Natural killer cell (primary cell): ENCODE results near the gene SLCO4A1. TPM values are rescaled to one million over a fixed set of nuclear protein-coding genes. Genes with fewer than 3 reads are reported as not detected.

Source experiments
- ATAC-seq, 3 donors: fragments of 150-1000 bp in 2 of 3; fragments of 200-7000 bp in 1 of 3; cut with Tn5 transposase; 1 replicate in 1 of 3; 2 replicates in 2 of 3; pipeline ENCODE4 v1.10.0; 2021; ENCODE audit warnings: mild to moderate bottlenecking in 2 of 3, moderate library complexity in 2 of 3
- DNase-seq, 2 donors: peaks; one replicate each; pipeline versions ENCODE4 v3.0.0 to v3.0.0-alpha.2; 2013 to 2021; ENCODE audit warnings: mixed read lengths in 1 of 2
- H3K27ac ChIP-seq: one replicate; pipeline ENCODE4 v1.5.1; 2013; ENCODE audit warnings: mild to moderate bottlenecking, low read length
- H3K27me3 ChIP-seq: one replicate; pipeline ENCODE4 v1.6.1; 2013; ENCODE audit warnings: low read length; ENCODE audit not compliant: control insufficient read depth, insufficient read depth
- H3K36me3 ChIP-seq: one replicate; pipeline ENCODE4 v1.6.1; 2013; ENCODE audit warnings: low read length; ENCODE audit not compliant: control insufficient read depth, insufficient read depth
- H3K4me1 ChIP-seq: one replicate; pipeline ENCODE4 v1.6.1; 2013; ENCODE audit warnings: low read length; ENCODE audit not compliant: control insufficient read depth, insufficient read depth
- H3K4me3 ChIP-seq: one replicate; pipeline ENCODE4 v1.5.1; 2013; ENCODE audit warnings: low read length
- H3K9me3 ChIP-seq: one replicate; pipeline ENCODE4 v1.6.1; 2013; ENCODE audit warnings: low read length; ENCODE audit not compliant: control insufficient read depth, insufficient read depth
- H3K27ac Mint-ChIP-seq, 2 donors: one replicate each; pipeline ENCODE4 v1.8.0; 2022; ENCODE audit warnings: mild to moderate bottlenecking in 2 of 2, mixed read lengths in 2 of 2, moderate library complexity in 1 of 2
- H3K27me3 Mint-ChIP-seq, 2 donors: one replicate each; pipeline ENCODE4 v1.8.0; 2022; ENCODE audit warnings: low read depth in 2 of 2, mixed read lengths in 2 of 2
- H3K36me3 Mint-ChIP-seq: one replicate; pipeline ENCODE4 v1.8.0; 2022; ENCODE audit warnings: mixed read lengths
- H3K4me1 Mint-ChIP-seq, 2 donors: one replicate each; pipeline ENCODE4 v1.8.0; 2022; ENCODE audit warnings: mixed read lengths in 2 of 2
- H3K4me3 Mint-ChIP-seq: one replicate; pipeline ENCODE4 v1.8.0; 2022; ENCODE audit warnings: mild to moderate bottlenecking, moderate library complexity, mixed read lengths
- H3K9me3 Mint-ChIP-seq, 2 donors: one replicate each; pipeline ENCODE4 v1.8.0; 2022; ENCODE audit warnings: mixed read lengths in 2 of 2
- WGBS: methylation state at CpG from one replicate; pipeline ENCODE4 v1.1.7; 2013; ENCODE audit warnings: missing lambda C conversion rate; ENCODE audit not compliant: insufficient coverage; 5-methylcytosine and 5-hydroxymethylcytosine counted together
- intact Hi-C: fragments of 100-400 bp; cut with micrococcal nuclease; formaldehyde crosslinking; loops from one replicate; pipeline ENCODE4 v1.14.2; 2022
- total RNA-seq, 4 donors: library from RNA; stranded (reverse); fragments of 120-200 nt in 1 of 4; gene quantifications; one replicate each; pipeline versions ENCODE4 v1.2.3 to v1.2.4, GENCODE V29; 2013 to 2022
- TF ChIP-seq, protein P1 (sequence below): fragments of 200-600 bp; IDR thresholded peaks from one replicate; pipeline ENCODE4 v1.8.0; 2022; ENCODE audit warnings: antibody characterized with exemption

Gene SLCO4A1
- total RNA-seq, 3 donors from 2014 or later (not counting 1 experiment from before 2014, with no cell fraction given), result 0.59 to 1.4 (median 1.1) TPM

DNA sequence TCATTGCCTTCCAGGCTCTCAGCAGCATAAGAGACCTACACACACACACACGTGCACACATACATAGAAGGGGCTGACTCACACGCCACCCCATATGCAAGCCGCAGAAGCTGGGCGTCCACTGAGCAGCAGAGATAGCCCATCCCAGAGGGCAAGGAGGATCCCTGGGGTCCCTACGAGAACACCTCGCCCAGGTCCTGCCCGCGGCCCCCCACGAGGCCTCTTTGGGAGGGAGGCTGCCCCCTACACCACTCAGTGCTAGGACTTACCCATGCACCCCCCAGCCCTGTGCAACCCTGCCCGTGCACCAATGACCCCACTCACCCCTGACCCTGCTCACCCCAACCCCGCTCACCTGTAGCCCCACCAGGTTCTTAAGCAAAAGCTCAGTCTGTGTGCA lies 45.8 kb downstream of the SLCO4A1 start:
- H3K9me3 Mint-ChIP-seq, result no peaks in the 10 kb centered on the region
- Histone ChIP-seq H3K4me3 (no peak overlapping the region), H3K27me3 (peaks cover 3% of the 10 kb centered on the region), H3K36me3 (no peaks in the 10 kb centered on the region), H3K27ac (no peak overlapping the region), H3K9me3 (no peaks in the 10 kb centered on the region), H3K4me1 (peaks cover 19% of the 10 kb centered on the region)
- DNase-seq (no peak), ATAC-seq (no peak)
- H3K4me3 Mint-ChIP-seq, result no peak overlapping the region
- TF ChIP-seq, protein P1, sequence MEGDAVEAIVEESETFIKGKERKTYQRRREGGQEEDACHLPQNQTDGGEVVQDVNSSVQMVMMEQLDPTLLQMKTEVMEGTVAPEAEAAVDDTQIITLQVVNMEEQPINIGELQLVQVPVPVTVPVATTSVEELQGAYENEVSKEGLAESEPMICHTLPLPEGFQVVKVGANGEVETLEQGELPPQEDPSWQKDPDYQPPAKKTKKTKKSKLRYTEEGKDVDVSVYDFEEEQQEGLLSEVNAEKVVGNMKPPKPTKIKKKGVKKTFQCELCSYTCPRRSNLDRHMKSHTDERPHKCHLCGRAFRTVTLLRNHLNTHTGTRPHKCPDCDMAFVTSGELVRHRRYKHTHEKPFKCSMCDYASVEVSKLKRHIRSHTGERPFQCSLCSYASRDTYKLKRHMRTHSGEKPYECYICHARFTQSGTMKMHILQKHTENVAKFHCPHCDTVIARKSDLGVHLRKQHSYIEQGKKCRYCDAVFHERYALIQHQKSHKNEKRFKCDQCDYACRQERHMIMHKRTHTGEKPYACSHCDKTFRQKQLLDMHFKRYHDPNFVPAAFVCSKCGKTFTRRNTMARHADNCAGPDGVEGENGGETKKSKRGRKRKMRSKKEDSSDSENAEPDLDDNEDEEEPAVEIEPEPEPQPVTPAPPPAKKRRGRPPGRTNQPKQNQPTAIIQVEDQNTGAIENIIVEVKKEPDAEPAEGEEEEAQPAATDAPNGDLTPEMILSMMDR, result no peak
- WGBS, result 90% methylated on average over 11 of the region's 11 CpGs
- no peaks in the 10 kb centered on the region for H3K36me3 Mint-ChIP-seq
- no peak overlapping the region for H3K27ac Mint-ChIP-seq
- intact Hi-C loops, result no loop called here
- peaks cover 10 to 22% of the 10 kb centered on the region in 2 donors for H3K4me1 Mint-ChIP-seq
- peaks cover 0 to 7% of the 10 kb centered on the region in 2 donors for H3K27me3 Mint-ChIP-seq

DNA sequence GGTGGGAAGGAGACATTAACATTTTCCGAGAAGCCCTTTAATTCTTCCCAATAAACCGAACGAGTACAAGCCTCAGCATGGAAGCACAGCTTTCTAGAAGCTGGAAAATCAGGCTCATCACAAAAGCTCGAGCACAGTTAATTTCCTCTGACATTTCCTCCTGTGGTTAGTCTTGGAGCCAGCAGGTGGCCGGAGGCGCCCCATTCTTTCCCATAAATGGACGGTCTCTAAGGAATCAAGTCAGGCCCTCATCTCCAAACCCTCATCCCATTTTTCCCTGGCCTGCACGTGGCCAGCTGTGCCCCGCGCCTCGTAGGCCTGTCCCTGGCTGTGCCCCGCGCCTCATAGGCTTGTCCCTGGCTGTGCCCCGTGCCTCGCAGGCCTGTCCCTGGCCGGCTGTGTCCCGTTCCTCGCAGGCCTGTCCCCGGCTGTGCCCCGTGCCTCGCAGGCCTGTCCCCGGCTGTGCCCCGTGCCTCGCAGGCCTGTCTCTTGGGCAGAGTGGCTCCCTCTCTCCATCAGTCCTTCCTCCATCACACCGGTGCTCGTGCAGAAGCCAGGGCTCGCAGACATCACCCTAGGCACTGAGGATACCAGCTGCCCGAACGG lies 46.7 kb downstream of the SLCO4A1 start:
- H3K4me3 ChIP-seq, result no peak overlapping the region
- no peaks in the 10 kb centered on the region for H3K36me3 ChIP-seq
- peaks cover 22% of the 10 kb centered on the region for H3K4me1 ChIP-seq
- Mint-ChIP-seq H3K4me3 (no peak overlapping the region), H3K36me3 (no peaks in the 10 kb centered on the region), H3K9me3 (no peaks in the 10 kb centered on the region), H3K27ac (no peak overlapping the region), H3K27me3 (peaks cover 0 to 7% of the 10 kb centered on the region in 2 donors), H3K4me1 (peaks cover 10 to 26% of the 10 kb centered on the region in 2 donors)
- intact Hi-C loops, result no loop called here
- WGBS, result 80% methylated on average over 29 of the region's 29 CpGs
- H3K9me3 ChIP-seq, result no peaks in the 10 kb centered on the region
- H3K27me3 ChIP-seq, result peaks cover 3% of the 10 kb centered on the region
- H3K27ac ChIP-seq, result no peak overlapping the region
- DNase-seq, result no peak
- no peak for ATAC-seq
- TF ChIP-seq, protein P1, result no peak

DNA sequence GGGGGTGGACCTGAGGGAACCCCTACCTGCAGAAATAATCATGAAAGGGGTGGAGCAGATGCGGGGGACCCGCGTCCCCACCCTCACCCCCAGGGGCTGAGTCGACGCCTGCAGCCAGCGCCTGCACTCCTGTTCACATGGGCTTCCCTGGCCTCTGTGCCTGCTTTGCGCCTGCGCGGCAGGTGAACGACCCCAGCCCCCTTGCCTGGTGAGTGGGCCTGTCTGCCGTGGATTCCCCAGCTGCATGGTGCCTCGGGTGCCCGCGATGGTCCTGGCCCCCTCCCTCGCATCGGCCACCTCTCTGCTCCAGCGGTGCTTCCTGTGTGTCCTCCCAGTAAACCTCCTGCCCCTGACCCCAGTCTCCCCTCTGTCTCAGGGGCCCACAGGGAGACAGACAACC lies 47.6 kb downstream of the SLCO4A1 start:
- no peak for DNase-seq
- peaks cover 0 to 7% of the 10 kb centered on the region in 2 donors for H3K27me3 Mint-ChIP-seq

More for the DNA sequence above, 47.6 kb downstream of the SLCO4A1 start:
- Histone ChIP-seq H3K4me1 (peaks cover 22% of the 10 kb centered on the region), H3K27ac (no peak overlapping the region), H3K9me3 (no peaks in the 10 kb centered on the region), H3K36me3 (no peaks in the 10 kb centered on the region), H3K4me3 (no peak overlapping the region), H3K27me3 (peaks cover 3% of the 10 kb centered on the region)
- no peaks in the 10 kb centered on the region for H3K36me3 Mint-ChIP-seq
- H3K27ac Mint-ChIP-seq, result no peak overlapping the region
- WGBS, result 91% methylated on average over 17 of the region's 17 CpGs
- H3K9me3 Mint-ChIP-seq, result no peaks in the 10 kb centered on the region
- TF ChIP-seq, protein P1, result no peak
- H3K4me1 Mint-ChIP-seq, result peaks cover 10 to 26% of the 10 kb centered on the region in 2 donors
- H3K4me3 Mint-ChIP-seq, result no peak overlapping the region
- ATAC-seq, result no peak
- intact Hi-C loops, result no loop called here
